Sigmoid colon (tissue), 7 donors: Measurements from ENCODE around the gene CSNK1E. TPM values are rescaled to one million over a fixed set of nuclear protein-coding genes. Genes with fewer than 3 reads are reported as not detected.

ENCODE experiments used
- DNase-seq: peaks from one replicate; pipeline ENCODE4 v3.0.0-alpha.2; 2019
- H3K27ac ChIP-seq, 4 donors: fragments of 200-600 bp; sonication (generic); one replicate each; pipeline ENCODE4 v1.5.1; 2016 to 2019; ENCODE audit warnings: mild to moderate bottlenecking in 1 of 4
- H3K27me3 ChIP-seq, 3 donors: fragments of 200-600 bp; sonication (generic); one replicate each; pipeline ENCODE4 v1.5.1; 2019; ENCODE audit warnings: mild to moderate bottlenecking in 1 of 3
- H3K36me3 ChIP-seq, 4 donors: fragments of 200-600 bp; sonication (generic); one replicate each; pipeline ENCODE4 v1.5.1; 2016 to 2019
- H3K4me1 ChIP-seq, 4 donors: fragments of 200-600 bp; sonication (generic); one replicate each; pipeline ENCODE4 v1.5.1; 2017 to 2019
- H3K4me3 ChIP-seq, 4 donors: fragments of 200-600 bp; sonication (generic); one replicate each; pipeline ENCODE4 v1.5.1; 2017 to 2019; ENCODE audit warnings: mild to moderate bottlenecking in 2 of 4, moderate library complexity in 1 of 4
- H3K9me3 ChIP-seq, 4 donors: fragments of 200-600 bp in 3 of 4; sonication (generic) in 3 of 4; one replicate each; pipeline versions ENCODE4 v1.5.1 to v1.6.1; 2013 to 2019
- EP300 ChIP-seq, 4 donors: sonication (generic); formaldehyde crosslinking; IDR thresholded peaks; one replicate each; pipeline ENCODE4 v1.6.1; 2017; ENCODE audit warnings: antibody characterized with exemption in 4 of 4
- POLR2A ChIP-seq, 2 donors: fragments of 450-650 bp; IDR thresholded peaks; one replicate each; pipeline ENCODE4 v1.6.1; 2016; ENCODE audit warnings: antibody characterized with exemption in 2 of 2, mild to moderate bottlenecking in 2 of 2, moderate library complexity in 2 of 2
- POLR2AphosphoS5 ChIP-seq, 4 donors: sonication (generic); formaldehyde crosslinking; IDR thresholded peaks; one replicate each; pipeline ENCODE4 v1.6.1; 2017; ENCODE audit warnings: antibody characterized with exemption in 4 of 4
- WGBS, 2 donors: extraction: QIAGEN DNeasy Blood & Tissue Kit; methylation state at CpG; one replicate each; pipeline ENCODE4 v1.1.7; 2013; 5-methylcytosine and 5-hydroxymethylcytosine counted together
- intact Hi-C: fragments of 100-400 bp; cut with DNase I; formaldehyde crosslinking; loops from one replicate; pipeline ENCODE4 v1.15.1; 2023
- polyA plus RNA-seq, 3 donors: library from polyadenylated mRNA; stranded (reverse); fragments of 200-250 nt; gene quantifications; one replicate each; pipeline ENCODE4 v1.2.3, GENCODE V29; 2013
- total RNA-seq, 4 donors: library from RNA; depleted of rRNA; stranded (reverse); fragments of >200 nt; gene quantifications; one replicate each; pipeline ENCODE4 v1.1.0, GENCODE V29; 2016
- TF ChIP-seq, protein P1 (sequence below), 4 experiments: fragments of 450-650 bp in 3 of 4; fragments of 200-600 bp in 1 of 4; IDR thresholded peaks; one replicate each; pipeline ENCODE4 v1.5.1; 2016 to 2019; ENCODE audit warnings: antibody characterized with exemption in 4 of 4, mild to moderate bottlenecking in 3 of 4, moderate library complexity in 2 of 4
- donor health status: healthy with polysubstance abuse.
- donor health status: Bipolar disorder and iron deficiency.
- donor health status: healthy.

CSNK1E gene
- total and polyA plus RNA-seq, 7 donors, result 33.6 to 116 (median 63.7) TPM

DNA sequence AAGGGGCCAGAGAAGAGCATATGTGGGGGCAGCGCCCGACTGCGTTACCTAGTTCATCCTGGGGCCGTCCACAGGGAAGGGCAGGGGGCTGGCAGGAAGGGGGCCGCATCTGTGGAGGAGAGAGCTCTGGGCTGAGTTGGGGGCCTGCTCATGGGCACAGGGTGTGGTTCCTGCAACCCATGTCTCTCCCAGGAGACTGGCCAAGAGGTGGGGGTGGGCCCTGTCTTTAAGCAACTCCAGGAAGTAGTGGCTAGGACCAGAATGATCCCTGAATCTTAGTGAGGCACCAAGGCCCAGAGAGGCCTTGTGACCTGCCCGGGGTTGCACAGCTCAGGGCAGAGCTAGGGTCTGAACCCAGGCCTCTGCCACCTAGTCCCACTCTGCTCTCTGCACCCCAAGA, 21.9 kb downstream of the CSNK1E start:
- TF ChIP-seq, protein P1, sequence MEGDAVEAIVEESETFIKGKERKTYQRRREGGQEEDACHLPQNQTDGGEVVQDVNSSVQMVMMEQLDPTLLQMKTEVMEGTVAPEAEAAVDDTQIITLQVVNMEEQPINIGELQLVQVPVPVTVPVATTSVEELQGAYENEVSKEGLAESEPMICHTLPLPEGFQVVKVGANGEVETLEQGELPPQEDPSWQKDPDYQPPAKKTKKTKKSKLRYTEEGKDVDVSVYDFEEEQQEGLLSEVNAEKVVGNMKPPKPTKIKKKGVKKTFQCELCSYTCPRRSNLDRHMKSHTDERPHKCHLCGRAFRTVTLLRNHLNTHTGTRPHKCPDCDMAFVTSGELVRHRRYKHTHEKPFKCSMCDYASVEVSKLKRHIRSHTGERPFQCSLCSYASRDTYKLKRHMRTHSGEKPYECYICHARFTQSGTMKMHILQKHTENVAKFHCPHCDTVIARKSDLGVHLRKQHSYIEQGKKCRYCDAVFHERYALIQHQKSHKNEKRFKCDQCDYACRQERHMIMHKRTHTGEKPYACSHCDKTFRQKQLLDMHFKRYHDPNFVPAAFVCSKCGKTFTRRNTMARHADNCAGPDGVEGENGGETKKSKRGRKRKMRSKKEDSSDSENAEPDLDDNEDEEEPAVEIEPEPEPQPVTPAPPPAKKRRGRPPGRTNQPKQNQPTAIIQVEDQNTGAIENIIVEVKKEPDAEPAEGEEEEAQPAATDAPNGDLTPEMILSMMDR (IDR thresholded peaks at IDR 0.05), result no peak
- TF ChIP-seq POLR2AphosphoS5 (IDR thresholded peaks at IDR 0.05) (no peak), POLR2A (IDR thresholded peaks at IDR 0.05) (no peak)
- intact Hi-C loops, result no loop called here
- Histone ChIP-seq H3K27me3 (no peaks in the 10 kb centered on the region), H3K4me3 (no peak overlapping the region), H3K27ac (peak overlapping the region in 2 of 4 donors; percentile 13 to 30), H3K9me3 (no peaks in the 10 kb centered on the region), H3K4me1 (peaks cover 0 to 19% (median 7%) of the 10 kb centered on the region in 4 donors), H3K36me3 (peaks cover 69 to 90% (median 80%) of the 10 kb centered on the region in 4 donors)
- DNase-seq, result no peak
- WGBS, 2 donors, result 95 to 97% methylated on average over 6 of the region's 6 CpGs

DNA sequence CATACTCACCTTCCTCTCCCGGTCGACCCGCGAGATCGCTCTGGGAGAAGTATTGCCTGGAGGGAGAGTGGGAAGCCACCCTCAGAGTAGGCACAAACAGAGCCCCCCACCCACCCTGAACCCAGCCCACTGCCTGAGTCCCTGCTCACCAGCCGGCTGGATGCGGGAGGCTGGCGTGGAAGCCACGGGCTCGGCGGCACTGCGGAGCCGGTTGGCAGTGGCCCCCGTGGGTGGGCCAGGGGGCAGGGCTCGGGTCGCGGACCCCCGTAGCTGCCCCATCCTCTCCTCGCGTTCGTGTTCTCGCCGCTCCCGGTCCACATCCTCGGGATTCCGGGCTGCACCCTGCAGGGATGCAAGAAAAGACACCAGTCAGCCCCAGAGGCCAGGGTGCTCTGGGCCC, 23.0 kb downstream of the CSNK1E start:
- intact Hi-C loops, result no loop called here
- Histone ChIP-seq H3K9me3 (no peaks in the 10 kb centered on the region), H3K27ac (peak overlapping the region in 3 of 4 donors; percentile 6 to 57 (median 30)), H3K4me1 (peaks cover 0 to 19% (median 7%) of the 10 kb centered on the region in 4 donors), H3K4me3 (no peak overlapping the region), H3K36me3 (peaks cover 57 to 79% (median 69%) of the 10 kb centered on the region in 4 donors), H3K27me3 (no peaks in the 10 kb centered on the region)
- DNase-seq, result no peak
- WGBS, 2 donors, result 95% methylated on average over 26 of the region's 26 CpGs
- TF ChIP-seq, protein P1 (IDR thresholded peaks at IDR 0.05), result no peak
- TF ChIP-seq EP300 (IDR thresholded peaks at IDR 0.05) (no peak), POLR2AphosphoS5 (IDR thresholded peaks at IDR 0.05) (no peak), POLR2A (IDR thresholded peaks at IDR 0.05) (no peak)

DNA sequence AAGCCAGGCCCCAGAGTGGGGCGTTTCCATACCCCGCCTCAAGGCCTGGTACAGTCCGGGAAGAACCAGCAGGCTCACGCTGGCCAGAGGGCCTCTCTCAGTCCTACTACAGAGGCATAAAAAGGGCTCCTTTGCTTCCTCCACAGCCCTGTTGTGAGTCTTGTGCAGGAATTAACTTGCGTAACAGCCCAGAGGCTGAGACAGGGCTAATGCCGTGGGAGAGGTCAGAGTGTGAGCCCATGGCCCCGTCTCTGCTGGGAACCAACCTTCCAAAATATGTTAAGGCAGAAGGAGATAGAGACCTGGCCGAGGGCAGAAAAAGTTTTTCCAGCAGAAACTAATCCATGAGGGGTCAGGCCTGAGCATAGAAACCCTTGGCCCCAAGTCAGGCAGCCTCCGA, 24.5 kb downstream of the CSNK1E start:
- TF ChIP-seq POLR2A (IDR thresholded peaks at IDR 0.05), result no peak
- no peak for TF ChIP-seq POLR2AphosphoS5 (IDR thresholded peaks at IDR 0.05)
- TF ChIP-seq EP300 (IDR thresholded peaks at IDR 0.05), result no peak
- TF ChIP-seq, protein P1 (IDR thresholded peaks at IDR 0.05), result no peak
- no peak for DNase-seq
- intact Hi-C loops, result no loop called here
- Histone ChIP-seq H3K4me3 (no peak overlapping the region), H3K36me3 (peaks cover 45 to 70% (median 57%) of the 10 kb centered on the region in 4 donors), H3K27me3 (no peaks in the 10 kb centered on the region), H3K9me3 (no peaks in the 10 kb centered on the region), H3K27ac (peak overlapping the region; percentile 39 to 67 (median 50)), H3K4me1 (peaks cover 0 to 19% (median 7%) of the 10 kb centered on the region in 4 donors)
- 87 to 91% methylated on average over 9 of the region's 9 CpGs for WGBS, 2 donors

DNA sequence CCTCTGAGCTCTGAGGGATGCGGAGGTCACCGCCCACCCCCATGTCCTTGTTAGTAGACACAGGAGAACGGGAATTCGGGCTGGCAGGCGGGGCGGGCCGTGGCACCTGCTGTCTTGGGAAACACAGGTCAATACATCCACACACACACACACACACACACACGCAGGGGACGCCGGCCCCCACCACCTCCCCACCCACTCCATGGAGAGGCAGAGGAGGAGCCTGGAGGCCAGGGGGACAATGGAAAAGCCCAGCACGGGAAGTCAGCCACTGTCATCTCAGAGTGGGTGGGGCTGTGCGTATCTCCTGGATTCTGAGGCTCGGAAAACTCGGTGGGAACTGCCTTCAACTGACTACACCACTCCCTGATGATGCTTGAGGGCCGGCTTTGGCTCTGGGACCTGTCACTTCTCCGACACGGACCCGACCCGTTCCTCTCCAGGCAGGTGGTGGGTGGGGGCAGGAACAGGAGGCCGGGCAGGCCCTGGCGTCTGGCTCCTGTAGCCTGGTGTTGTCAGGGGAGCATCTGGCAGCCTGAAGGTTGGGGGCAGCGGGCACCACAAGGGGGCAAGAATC, 25.9 kb downstream of the CSNK1E start:
- intact Hi-C loops, result no loop called here
- H3K27ac ChIP-seq, result peak overlapping the region; percentile 8 to 67 (median 48)
- peaks cover 0 to 28% (median 10%) of the 10 kb centered on the region in 4 donors for H3K4me1 ChIP-seq
- 36 to 71% methylated on average over 22 of the region's 22 CpGs for WGBS, 2 donors
- H3K4me3 ChIP-seq, result no peak overlapping the region
- no peaks in the 10 kb centered on the region for H3K9me3 ChIP-seq
- TF ChIP-seq POLR2AphosphoS5 (IDR thresholded peaks at IDR 0.05) (peak in 1 of 4 donors; percentile 5), POLR2A (IDR thresholded peaks at IDR 0.05) (no peak), EP300 (IDR thresholded peaks at IDR 0.05) (no peak)
- TF ChIP-seq, protein P1 (IDR thresholded peaks at IDR 0.05), result no peak
- no peak for DNase-seq
- H3K27me3 ChIP-seq, result no peaks in the 10 kb centered on the region
- H3K36me3 ChIP-seq, result peaks cover 42 to 56% (median 44%) of the 10 kb centered on the region in 4 donors
